ENCODE measurements around the gene LIMS1.

GRCh38 chr2:108604196-108604595 lies 69.9 kb downstream of the LIMS1 start:
- no peak for TF ChIP-seq CTCF (conservative IDR thresholded peaks at IDR 0.05 in 1 of 2, IDR thresholded peaks at IDR 0.05 in 1 of 2; ENCODE audit: extremely low read depth in 1 of 2, insufficient read depth in 1 of 2, low read depth in 1 of 2, low read length in 2 of 2)
- no peak for TF ChIP-seq EZH2 (IDR thresholded peaks at IDR 0.05; ENCODE audit: borderline replicate concordance, low read length)

Data from mammary epithelial cell (primary cell).